GM21390 (cell line): ENCODE measurements around the gene IFI35.
"Not testable (repeated sequence)": the region's sequence is repeated elsewhere in the genome, so short reads cannot be mapped to it uniquely, and the experiment has no call there.

ENCODE experiments used
- ATAC-seq: cut with Tn5 transposase; IDR thresholded peaks from one replicate; pipeline ENCODE4 v1.9.1; 2021; ENCODE audit not compliant: unreplicated experiment

IFI35 gene

DNA sequence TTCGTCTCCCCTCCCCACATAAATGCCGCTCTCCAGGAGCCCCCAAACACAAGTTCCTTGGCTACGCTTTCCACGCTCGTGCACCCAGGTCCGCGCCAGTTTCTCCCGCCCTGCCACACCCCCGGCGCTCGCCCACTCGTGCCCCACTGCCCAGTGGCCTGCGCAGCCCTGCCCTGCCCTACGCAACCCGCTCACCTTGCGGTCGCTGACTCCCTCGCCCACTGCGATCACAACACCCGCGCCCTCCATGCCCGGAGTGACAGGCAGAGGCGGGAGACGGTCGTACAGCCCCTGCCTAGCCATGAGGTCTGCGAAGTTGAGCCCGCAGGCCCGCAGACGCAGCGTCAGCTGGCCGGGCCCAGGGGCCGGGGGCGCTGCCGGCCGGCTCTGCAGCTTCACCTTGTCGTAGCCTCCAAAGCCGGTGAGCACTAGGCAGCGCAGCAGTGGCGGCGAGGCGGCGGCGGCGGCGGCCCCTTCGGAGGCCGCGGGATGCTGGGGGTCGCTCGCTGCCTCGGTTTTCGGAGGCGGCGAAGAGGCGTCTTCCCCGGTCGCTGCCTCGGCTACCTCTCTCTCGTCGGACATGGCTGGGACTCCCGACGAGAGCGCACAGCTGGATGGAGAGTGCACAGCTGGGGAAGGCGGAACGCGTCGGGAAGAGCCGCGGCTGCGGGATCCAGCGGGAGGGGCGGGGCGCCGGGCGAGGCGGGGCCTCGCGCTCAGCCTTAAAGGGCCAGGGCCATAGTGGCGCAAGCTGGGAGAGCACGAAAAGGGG, 15.3 kb downstream of the IFI35 start, which contains the start of gene VAT1:
TSS of gene VAT1 (minus strand) at position 645 of the 772 bp plus-strand sequence. CDS start at position 582, 63 bp downstream.
- ATAC-seq = peak; percentile 59

DNA sequence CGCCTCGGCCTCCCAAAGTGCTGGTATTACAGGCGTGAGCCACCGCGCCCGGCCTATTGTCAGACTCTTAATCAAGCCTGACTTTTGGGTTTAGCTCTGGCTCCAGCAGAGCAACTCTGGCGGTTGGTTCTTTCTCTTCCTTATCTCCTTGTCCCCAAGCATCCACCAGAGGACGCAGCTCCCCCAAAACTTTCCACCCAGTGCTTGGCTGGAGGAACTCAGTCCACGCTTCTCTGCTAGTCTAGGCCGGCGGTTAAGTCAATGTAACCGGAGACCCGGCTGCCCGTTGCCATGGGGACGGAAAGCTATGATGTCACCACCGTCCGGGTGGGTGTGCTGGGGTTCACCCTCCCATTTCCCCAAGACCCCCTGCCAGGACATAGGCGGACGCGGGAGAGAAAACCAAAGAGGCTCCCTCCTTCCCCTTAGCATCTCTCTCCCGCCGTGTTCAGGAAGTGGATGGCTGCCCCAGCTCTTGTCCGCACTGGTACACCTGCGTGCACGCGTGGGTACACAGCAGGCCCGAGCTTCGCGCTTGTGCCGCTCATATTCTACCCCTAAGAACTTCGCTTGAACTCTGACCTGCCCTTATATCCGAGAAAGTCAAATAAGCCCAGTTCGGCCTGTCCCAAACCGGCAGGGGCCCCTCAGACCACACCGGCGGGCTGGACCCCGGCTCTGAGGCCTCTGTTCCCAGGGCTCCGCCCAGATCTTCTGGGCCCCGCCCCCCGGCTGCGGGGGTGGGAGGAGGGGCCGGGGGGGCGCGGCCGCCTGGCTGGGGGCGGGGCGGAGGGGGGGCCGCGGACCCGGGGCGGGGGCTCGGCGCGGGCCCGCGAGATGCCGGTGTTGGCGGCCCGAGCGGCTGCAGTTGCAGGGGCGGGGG, 18.1 kb downstream of the IFI35 start, which contains the start of gene RND2:
TSS of gene RND2 (plus strand) at position 825 of the 883 bp plus-strand sequence. CDS start 117 bp downstream, outside the sequence.
- ATAC-seq = no peak

DNA sequence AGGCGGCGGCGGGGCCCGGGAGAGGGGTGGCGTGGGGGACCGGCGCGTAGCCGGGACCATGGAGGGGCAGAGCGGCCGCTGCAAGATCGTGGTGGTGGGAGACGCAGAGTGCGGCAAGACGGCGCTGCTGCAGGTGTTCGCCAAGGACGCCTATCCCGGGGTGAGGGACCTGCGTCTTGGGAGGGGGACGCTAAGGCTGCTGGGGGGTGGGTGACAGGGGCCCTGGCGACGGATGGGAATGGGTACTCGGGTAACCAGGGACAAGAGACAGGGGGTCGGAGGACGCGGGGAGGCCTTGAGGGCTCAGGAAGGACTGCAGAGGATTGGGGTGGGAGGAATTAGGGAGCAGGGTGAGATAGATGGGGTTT, 18.7 kb downstream of the IFI35 start:
- no peak for ATAC-seq

DNA sequence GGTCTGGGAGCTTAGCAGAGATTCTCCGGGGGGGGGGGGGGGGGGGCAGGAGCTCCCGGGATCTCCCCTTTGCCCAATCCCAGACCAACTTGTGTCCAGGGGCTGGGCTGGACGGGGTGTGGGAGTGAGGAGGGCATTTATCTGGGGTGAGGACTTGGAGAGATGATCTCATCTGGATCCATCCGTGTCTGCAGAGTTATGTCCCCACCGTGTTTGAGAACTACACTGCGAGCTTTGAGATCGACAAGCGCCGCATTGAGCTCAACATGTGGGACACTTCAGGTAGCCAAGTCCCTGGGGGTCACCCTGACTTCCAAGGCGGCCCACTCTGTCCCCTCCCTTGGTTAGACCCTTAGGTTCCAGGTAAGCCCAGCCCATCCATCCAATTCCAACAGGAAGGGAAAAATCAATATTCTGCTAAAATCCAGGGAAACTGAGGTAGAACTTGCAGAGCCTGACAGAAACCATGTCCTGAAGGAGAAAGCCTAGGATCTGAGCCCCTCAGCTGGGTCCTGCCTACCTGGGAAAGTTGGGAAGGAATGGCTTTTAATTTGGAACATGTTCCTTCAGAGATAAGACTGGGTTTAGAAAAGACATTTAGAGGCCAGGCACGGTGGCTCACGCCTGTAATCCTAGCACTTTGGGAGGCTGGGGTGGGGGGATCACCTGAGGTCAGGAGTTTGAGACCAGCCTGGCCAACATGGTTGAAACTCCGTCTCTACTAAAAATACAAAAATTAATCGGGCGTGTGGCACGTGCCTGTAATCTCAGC, 19.4 kb downstream of the IFI35 start:
- no peak for ATAC-seq

DNA sequence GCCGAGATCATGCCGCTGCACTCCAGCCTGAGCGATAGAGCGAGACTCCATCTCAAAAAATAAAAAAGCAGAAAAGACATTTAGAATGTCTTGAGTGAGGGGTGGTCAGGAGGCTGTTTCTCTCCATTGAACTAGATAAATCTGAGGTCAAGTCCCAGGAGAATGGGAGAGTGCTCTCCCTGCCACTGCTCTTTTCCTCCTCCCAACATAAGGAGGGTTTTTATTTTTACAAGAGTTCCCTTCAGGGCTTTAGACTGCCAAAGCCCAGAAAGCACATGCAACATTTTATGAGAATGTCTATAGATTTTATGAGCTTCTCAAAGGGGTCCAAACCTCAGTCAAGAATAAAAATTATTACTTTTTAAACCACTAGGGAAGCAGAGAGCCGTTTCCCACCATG, 20.0 kb downstream of the IFI35 start:
- ATAC-seq = no peak

DNA sequence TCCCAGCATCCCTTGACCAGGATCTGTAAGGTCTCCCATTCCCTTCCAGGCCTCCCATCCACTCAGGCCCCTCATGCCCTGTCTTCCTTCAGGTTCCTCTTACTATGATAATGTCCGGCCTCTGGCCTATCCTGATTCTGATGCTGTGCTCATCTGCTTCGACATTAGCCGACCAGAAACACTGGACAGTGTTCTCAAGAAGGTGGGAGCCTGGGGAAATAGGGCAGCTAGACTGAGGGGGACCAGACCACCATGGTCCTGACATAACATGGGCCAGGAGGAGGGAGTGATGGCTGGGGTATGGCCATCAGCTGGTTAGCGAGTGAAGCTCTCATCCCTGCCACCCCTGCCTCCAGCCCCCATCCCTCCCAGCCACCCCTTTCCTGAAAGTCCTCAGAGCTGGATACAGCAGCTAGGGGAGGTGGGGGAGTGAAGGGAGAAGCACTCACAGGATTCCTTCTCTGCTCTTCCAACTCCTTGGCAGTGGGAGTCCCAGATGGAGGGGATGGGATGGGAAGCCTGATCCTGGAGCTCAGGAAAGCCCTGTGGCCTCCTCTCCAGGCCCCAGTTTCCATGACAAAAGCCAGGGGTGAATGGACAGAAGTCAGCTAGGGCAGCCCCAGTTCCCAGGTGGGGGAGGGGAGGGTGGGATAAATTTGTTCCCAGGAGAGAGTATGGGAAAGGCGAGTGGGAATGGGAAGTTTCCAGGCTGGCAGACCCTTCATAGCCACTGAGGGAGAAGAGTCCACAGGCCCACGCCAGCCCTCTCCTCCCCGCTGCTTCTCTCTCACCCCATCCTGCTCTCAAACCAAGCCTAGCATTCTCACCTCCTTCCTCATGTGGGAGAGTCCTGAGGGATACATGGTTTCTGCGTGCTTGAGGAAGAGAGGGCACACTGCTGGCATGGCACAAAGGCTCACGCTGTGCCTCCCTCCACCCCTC, 20.8 kb downstream of the IFI35 start:
- ATAC-seq = no peak

DNA sequence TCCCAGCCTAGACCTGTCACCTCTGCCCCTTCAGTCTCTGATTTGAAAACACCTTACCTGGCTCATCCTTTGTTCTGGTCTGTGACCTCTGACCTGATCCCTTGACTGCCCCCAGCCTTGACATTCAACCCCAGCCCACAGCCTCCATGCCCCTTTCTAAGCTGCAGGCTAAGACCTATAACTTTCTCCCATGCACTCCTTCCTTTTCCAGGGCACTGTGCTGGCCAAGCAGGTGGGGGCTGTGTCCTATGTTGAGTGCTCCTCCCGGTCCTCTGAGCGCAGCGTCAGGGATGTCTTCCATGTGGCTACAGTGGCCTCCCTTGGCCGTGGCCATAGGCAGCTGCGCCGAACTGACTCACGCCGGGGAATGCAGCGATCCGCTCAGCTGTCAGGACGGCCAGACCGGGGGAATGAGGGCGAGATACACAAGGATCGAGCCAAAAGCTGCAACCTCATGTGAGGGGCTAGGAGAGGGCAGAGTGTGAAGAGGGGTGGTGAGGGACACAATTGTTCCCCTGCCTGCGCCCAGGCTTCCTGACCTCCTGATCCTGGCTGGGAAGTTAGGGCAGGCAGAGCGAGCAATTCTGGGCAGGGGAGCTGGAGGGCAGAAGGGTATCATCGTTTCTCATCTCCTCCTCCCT, 21.8 kb downstream of the IFI35 start:
- ATAC-seq = no peak

DNA sequence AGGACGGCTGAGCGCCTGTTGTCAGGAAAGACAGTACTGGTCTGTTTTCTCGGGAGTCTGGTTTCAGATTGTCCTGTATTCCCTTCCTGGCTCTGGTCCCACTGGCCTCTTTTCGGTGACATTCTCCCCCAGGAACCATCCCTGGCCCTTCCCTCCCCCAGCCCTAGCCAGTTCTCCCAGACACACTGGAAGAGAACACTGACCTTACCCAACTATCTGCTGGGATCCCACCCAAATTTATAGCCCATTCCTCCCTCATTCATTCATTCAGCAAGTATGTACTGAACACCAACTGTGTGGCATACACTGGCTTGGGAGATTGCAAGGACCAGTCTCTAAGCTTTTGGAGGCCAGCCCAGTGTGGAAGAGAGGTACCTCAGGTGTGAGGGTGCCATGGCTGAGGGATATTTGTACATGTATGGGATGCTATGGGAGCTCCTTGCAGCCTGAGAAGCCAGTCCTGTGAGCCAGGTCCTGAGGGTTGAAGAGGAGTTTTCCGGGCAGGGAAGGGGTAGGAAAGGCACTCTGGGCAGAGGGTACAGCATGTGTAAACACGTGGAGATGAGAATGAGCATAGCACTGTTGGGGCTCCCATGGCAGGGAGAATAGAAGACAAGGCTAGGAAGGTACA, 23.7 kb downstream of the IFI35 start:
- no peak for ATAC-seq

DNA sequence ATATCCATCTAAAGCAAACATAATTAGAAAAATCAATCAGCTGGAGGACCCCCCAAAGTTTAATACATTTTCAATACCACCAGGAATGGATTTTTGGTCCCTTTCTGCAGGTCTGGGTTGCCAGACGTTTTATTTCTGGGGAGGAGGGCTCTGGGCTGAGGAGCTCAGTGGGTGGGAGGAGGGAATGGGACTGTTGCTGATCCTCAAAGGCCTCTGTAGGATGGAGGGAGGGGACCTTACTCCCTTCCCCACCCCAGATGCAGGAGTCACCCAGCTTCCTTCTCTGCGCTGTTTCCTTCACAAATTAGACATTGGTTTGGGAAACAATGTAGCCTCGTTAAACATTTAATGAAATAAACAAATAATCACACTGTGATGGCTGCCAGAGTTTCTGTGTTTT, 25.1 kb downstream of the IFI35 start:
- ATAC-seq = no peak

DNA sequence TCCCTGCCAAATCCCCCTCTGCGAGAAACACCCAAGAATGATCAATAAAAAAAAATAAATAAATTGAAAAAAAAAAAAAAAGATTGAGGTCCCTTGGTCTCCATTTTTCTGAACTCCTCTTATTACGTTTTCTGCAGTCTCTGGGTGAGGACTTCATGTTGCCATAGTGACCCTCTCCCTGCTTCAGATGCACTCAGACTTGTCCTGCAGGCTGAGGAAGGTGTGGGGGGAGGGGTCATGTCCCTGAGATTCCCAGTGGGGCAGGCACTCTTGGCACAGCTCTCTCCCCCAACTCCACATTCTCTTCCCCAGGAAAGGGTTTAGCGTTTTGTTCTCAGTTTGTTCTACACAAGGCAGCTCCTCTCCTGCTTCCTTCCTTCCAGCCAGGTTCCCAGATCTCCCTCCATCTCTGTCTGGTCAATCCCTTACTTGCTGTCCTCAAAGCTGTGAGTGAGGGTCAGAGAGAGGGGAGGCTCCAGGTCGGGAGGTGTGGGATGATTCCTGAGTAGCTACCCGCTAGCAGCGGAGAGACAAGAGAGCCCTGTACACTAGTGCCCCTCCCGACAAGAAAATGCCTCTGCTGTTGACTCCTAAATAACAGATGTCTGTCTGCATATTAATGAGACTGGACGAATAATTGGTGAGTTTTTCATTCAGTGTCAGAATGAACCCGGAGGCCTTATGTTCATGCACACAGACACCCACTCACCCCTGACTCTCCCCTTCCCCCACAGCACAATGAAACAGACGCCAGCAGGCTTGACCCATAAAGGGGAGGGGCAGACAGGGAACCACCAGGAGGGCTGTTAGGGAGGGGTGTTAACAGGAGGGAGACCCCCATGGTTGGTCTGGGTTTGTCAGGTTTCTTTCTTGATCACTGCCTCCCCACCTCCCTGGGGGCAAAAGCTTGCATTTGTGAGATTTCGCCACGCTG, 27.6 kb downstream of the IFI35 start:
- ATAC-seq = no peak

DNA sequence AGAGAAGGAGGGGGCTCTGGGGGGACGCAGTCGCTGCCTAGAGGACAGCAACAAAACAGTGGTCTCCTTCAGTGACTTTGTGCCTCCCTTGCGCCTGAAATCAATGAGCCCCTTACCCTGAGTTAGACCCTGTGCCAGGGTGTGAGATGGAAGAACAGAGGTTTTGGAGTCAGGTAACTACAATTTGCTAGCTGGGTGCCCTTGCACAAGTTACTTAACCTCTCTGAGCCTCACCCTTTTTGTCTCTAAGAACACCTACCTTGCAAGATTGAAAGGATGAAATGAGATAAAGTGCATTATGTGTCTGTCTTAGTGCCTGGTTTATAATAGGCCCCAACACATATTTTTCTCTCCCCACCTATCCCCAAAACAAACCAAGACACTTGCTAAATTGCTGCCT, 28.3 kb downstream of the IFI35 start:
- ATAC-seq = no peak

DNA sequence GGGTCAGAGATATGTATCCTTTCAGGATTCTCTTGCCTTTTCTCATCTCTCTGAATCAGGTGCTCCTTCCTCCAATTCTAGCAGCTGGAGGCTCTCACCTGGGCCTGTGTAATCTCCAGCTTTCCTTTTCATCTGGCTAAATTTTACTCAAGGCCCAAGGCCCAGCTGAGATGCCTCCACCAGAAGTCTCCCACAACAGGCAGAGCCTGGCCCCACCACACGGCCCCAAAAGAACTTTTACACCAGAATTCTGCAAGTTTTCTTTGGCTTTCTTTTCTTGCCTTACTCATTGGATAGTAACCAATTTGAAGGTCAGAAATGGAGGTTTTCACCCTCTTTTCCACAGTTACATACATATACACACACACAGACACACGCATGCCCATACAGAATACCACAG, 33.1 kb downstream of the IFI35 start:
- no peak for ATAC-seq

DNA sequence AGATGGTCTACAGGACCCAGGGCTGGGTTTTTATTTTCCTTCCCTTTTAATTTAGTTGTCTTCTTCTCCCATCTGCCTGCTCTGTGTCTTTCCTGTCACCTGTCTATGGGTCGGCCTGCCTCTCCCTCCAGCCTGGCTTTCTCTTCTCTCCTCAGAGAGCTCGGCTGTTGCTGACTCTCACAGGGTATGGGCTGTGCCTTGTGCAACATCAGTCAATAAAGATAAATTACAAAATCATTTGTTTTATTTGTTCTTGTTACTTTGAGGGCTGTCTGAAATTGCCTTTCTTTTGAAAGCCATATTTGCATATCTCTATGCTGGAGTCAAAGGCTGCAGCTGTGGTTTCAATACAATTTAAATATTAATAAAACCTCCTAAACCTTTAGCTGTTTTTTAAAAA, 34.1 kb downstream of the IFI35 start:
- no peak for ATAC-seq

DNA sequence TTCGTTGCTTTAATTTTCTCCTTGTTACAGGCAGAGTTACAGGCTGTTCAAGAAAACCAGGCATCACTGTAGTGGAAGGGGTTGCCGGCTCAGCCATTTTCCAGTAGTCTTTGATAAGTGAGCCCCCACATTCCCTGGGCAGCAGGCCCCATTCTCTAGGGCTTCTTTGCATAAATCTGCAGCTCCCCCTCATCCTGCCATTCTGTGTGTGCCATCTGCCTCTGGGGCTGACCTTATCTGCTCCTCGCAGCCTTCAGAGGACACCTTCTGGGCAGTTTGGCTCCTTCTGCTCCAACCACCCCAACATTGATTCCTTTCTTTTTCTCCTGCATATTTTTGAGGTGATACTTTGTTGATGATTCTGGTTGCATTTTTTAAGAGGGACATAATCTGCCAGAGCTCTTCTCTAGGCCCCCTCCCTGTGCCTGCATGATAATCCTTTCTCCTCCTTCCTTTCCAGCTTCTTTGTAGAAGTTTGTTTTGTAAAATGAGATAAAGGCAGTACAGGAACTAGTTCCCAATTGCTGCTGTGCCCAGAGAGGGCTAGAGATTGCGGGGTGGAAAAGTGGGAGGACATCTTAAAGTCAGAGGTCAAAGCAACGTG, 35.5 kb downstream of the IFI35 start:
- no peak for ATAC-seq

DNA sequence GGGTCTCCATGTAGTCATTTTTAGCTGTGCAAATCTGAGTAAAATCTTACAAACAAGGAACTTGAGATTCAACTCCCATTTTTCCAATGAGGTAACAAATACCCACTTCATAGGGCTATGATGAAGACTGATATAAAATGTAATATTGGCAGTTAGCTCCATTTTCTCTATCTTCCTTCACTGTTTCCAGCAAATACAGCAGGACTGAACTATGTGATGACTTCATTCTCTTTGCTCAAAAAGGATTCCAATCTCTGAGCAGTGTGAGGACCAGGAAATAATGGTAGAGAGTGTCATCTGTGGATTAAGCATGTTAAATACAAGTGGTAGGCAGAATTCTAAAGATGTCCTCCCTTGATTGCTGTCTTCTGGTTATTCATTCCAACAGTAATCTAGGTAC, 36.7 kb downstream of the IFI35 start:
- ATAC-seq = no peak

DNA sequence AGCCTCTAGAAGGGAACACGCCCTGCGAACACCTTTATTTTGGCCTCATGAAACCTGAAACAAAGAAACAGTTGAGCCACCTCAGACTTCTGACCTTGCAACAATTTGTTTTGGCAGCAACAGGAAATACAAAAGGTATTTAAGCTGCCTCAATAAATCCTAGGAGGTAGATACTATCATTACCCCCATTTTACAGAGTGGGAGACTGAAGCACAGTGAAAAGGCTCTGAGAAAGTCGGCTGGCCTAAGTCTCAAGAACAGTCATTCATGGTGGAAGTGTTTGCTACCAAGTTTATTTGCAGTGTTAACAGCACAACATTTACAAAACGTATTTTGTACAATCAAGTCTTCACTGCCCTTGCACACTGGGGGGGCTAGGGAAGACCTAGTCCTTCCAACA, 37.4 kb downstream of the IFI35 start:
- ATAC-seq = no peak

DNA sequence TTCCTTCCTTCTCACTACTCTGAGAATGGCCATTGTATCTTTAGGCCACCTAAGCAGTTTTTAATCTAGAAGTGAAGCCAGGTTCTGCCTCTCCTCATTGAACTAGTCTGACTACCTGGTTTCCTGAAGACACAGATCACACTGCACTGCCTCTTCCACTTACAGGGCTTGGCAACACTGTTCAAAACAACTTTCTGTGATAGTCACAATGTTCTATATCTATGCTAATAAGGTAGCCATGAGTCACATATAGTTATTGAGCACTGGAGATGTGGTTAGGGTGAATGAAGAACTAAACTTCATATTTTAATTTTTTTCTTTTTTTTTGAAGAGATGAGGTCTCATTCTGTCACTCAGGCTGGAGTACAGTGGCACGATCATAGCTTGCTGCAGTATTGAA, 45.4 kb downstream of the IFI35 start:
- ATAC-seq = no peak

DNA sequence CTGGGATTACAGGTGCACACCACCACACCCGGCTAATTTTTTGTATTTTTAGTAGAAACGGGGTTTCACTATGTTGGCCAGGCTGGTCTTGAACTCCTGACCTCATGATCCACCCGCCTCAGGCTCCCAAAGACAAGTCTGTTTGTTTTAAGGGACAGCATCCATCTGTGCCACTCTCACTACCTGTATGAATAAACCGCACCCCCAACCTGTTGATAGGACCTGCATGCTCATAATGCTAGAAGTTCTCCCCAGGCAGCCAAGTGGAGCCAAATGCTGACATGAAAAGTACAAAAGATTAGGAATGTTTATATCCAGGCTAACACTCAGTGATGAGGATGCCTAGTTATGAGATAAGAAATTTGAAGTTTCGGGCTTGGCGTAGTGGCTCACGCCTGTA, 46.4 kb downstream of the IFI35 start:
- not testable (repeated sequence) for ATAC-seq
